ENCODE results near the gene MALAT1. TPM values are rescaled to one million over a fixed set of nuclear protein-coding genes. Genes with fewer than 3 reads are reported as not detected.

The MALAT1 gene
- total and polyA plus RNA-seq, 2 donors, result 141 to 27,753 TPM

GRCh38 chr11:65552388-65552951 lies 53.6 kb downstream of the MALAT1 start:
- no peak for DNase-seq (ENCODE audit: extremely low spot score)
- no peak overlapping the region for H3K4me3 ChIP-seq (ENCODE audit: low read depth, low read length)
- 84% methylated on average over 9 of the region's 9 CpGs for WGBS
- no peak overlapping the region for H3K27ac ChIP-seq (ENCODE audit: low read depth)
- H3K4me1 ChIP-seq (ENCODE audit: insufficient read depth), result peaks cover 2% of the 10 kb centered on the region
- H3K36me3 ChIP-seq (ENCODE audit: insufficient read depth), result no peaks in the 10 kb centered on the region

DNA sequence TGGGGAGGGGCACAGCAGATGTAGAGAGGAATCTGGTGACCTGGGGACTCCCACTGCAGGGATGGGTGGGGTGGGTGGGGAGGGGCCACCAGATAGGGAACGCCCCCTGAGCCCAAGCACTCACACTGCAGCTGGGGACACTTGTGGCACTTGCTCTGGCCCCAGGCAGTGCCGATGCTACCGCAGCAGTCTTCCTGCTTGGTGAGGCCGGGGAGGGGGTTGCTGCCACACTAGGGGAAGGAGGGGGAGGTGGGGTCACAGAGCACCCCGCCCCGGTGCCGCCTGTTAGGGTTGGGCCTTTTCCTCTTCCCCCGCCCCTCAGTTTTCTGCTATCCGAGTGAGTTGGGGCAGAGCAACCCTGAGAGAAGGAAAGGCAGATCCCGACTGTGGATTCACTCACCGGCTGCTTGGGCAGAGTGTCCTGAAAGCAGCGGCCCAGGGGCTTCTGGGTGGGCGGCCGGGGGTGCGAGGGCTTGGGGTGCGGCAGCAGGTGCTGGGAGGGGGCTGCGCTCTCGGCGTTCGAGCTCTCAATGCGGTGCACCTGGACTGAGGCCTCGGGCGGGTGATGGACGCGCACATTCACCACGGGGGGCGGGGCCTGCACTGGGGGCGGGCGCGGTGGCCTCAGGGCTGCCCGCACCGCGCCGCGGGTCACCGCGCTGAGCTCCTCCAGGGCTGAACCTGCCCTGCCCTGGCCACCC lies 54.6 kb downstream of the MALAT1 start:
- no peak for DNase-seq (ENCODE audit: extremely low spot score)

DNA sequence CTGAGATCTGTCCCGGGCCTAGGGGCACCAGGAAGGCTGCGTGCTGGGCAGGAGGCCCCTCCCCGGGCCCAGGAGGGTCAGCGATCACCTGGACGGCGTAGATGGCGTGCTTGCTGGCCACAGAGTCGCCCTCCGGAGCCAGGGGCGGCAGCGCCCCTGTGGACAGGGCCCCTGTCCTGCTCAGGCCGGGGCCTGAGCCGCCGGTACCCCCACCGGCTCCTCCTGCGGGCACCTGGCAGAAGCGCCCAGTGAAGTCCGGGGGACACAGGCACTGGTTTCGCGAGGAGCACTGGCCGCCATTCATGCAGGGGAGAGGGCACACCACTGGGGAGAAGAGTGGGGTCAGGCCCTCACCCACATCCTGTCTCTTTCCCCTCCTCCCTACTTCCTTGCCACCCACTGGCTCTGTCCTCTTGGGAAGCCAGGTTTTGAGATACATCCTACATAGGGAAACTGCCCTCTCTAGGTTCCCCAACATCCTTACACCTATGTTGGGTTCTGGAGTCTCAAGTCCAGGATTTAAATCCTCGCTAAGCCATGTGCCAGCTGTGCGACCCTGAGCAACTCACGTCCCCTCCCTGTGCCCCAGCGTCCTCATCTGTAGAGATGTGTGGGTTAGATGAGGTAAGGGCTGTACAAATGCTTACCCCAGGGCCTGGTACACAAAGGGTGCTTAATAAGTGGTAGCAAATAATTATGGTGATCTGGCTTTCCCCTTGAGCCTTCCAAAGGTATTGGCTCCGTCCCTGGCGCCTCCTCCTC lies 55.4 kb downstream of the MALAT1 start:
- H3K27ac ChIP-seq (ENCODE audit: low read depth), result no peak overlapping the region
- DNase-seq (ENCODE audit: extremely low spot score), result no peak
- 83% methylated on average over 27 of the region's 27 CpGs for WGBS
- no peak overlapping the region for H3K4me3 ChIP-seq (ENCODE audit: low read depth, low read length)
- H3K4me1 ChIP-seq (ENCODE audit: insufficient read depth), result peaks cover 2% of the 10 kb centered on the region
- no peaks in the 10 kb centered on the region for H3K36me3 ChIP-seq (ENCODE audit: insufficient read depth)

More for the DNA sequence above, 54.6 kb downstream of the MALAT1 start:
- Histone ChIP-seq H3K36me3 (ENCODE audit: insufficient read depth) (no peaks in the 10 kb centered on the region), H3K27ac (ENCODE audit: low read depth) (no peak overlapping the region), H3K4me3 (ENCODE audit: low read depth, low read length) (no peak overlapping the region), H3K4me1 (ENCODE audit: insufficient read depth) (peaks cover 2% of the 10 kb centered on the region)
- WGBS, result 65% methylated on average over 37 of the region's 37 CpGs

GRCh38 chr11:65554842-65555430 lies 56.1 kb downstream of the MALAT1 start:
- H3K27ac ChIP-seq (ENCODE audit: low read depth), result no peak overlapping the region
- no peak overlapping the region for H3K4me3 ChIP-seq (ENCODE audit: low read depth, low read length)
- H3K4me1 ChIP-seq (ENCODE audit: insufficient read depth), result peaks cover 2% of the 10 kb centered on the region
- DNase-seq (ENCODE audit: extremely low spot score), result no peak
- no peaks in the 10 kb centered on the region for H3K36me3 ChIP-seq (ENCODE audit: insufficient read depth)
- WGBS, result 89% methylated on average over 4 of the region's 4 CpGs

- WGBS, result 46% methylated on average over 6 of the region's 6 CpGs
- DNase-seq (ENCODE audit: extremely low spot score), result no peak
- no peak overlapping the region for H3K4me3 ChIP-seq (ENCODE audit: low read depth, low read length)
- no peak overlapping the region for H3K27ac ChIP-seq (ENCODE audit: low read depth)
- H3K4me1 ChIP-seq (ENCODE audit: insufficient read depth), result peaks cover 2% of the 10 kb centered on the region
- no peaks in the 10 kb centered on the region for H3K36me3 ChIP-seq (ENCODE audit: insufficient read depth)
Observed at GRCh38 chr11:65555693-65556231, 56.9 kb downstream of the MALAT1 start.

Small RNA genes lying within 50 kb of the gene (small RNA-seq; reads per million reads assigned to genes)
- not detected for gene RF01684

Other genes with a start within 250 kb of the MALAT1 start
- 10.3 TPM for gene POLA2, start 237.1 kb upstream of the MALAT1 start, total RNA-seq
- 10.7 TPM for gene POLA2, start 237.1 kb upstream of the MALAT1 start, polyA plus RNA-seq
- gene CDC42EP2, start 184.2 kb upstream of the MALAT1 start, total RNA-seq, result 17.6 TPM
- gene CDC42EP2, start 184.2 kb upstream of the MALAT1 start, polyA plus RNA-seq, result 30.1 TPM
- gene DPF2, start 165.2 kb upstream of the MALAT1 start, total RNA-seq, result 29.3 TPM
- gene DPF2, start 165.2 kb upstream of the MALAT1 start, polyA plus RNA-seq, result 55.2 TPM
- gene TIGD3, start 144.3 kb upstream of the MALAT1 start, total RNA-seq, result 0.11 TPM
- 0.16 TPM for gene TIGD3, start 144.3 kb upstream of the MALAT1 start, polyA plus RNA-seq
- 5.0 TPM for gene SLC25A45, start 116.4 kb upstream of the MALAT1 start, total RNA-seq
- gene SLC25A45, start 116.4 kb upstream of the MALAT1 start, polyA plus RNA-seq, result 4.3 TPM
- gene FRMD8, start 112.4 kb upstream of the MALAT1 start, total RNA-seq, result 17.3 TPM
- 26.3 TPM for gene FRMD8, start 112.4 kb upstream of the MALAT1 start, polyA plus RNA-seq
- 104 TPM for gene NEAT1, start 76.2 kb upstream of the MALAT1 start, total RNA-seq
- gene NEAT1, start 76.2 kb upstream of the MALAT1 start, polyA plus RNA-seq, result 450 TPM
- 43.4 TPM for gene SCYL1, start 26.0 kb downstream of the MALAT1 start, total RNA-seq
- gene SCYL1, start 26.0 kb downstream of the MALAT1 start, polyA plus RNA-seq, result 82.0 TPM
- gene LTBP3, start 59.3 kb downstream of the MALAT1 start, total RNA-seq, result 58.5 TPM
- gene LTBP3, start 59.3 kb downstream of the MALAT1 start, polyA plus RNA-seq, result 145 TPM
- 14.6 TPM for gene ZNRD2, start 71.4 kb downstream of the MALAT1 start, total RNA-seq
- gene ZNRD2, start 71.4 kb downstream of the MALAT1 start, polyA plus RNA-seq, result 94.9 TPM
- 10.9 TPM for gene FAM89B, start 73.5 kb downstream of the MALAT1 start, total RNA-seq
- 82.7 TPM for gene FAM89B, start 73.5 kb downstream of the MALAT1 start, polyA plus RNA-seq
- 45.9 TPM for gene EHBP1L1, start 77.0 kb downstream of the MALAT1 start, total RNA-seq
- 178 TPM for gene EHBP1L1, start 77.0 kb downstream of the MALAT1 start, polyA plus RNA-seq
- gene KCNK7, start 96.8 kb downstream of the MALAT1 start, total RNA-seq, result 0.63 TPM
- gene KCNK7, start 96.8 kb downstream of the MALAT1 start, polyA plus RNA-seq, result 1.2 TPM
- 20.6 TPM for gene MAP3K11, start 115.2 kb downstream of the MALAT1 start, total RNA-seq
- 39.7 TPM for gene MAP3K11, start 115.2 kb downstream of the MALAT1 start, polyA plus RNA-seq
- 8.3 TPM for gene PCNX3, start 116.7 kb downstream of the MALAT1 start, total RNA-seq
- gene PCNX3, start 116.7 kb downstream of the MALAT1 start, polyA plus RNA-seq, result 25.3 TPM
- 16.0 TPM for gene SIPA1, start 139.1 kb downstream of the MALAT1 start, total RNA-seq
- gene SIPA1, start 139.1 kb downstream of the MALAT1 start, polyA plus RNA-seq, result 54.0 TPM
- gene RELA, start 163.9 kb downstream of the MALAT1 start, total RNA-seq, result 18.5 TPM
- gene RELA, start 163.9 kb downstream of the MALAT1 start, polyA plus RNA-seq, result 80.8 TPM
- gene KAT5, start 213.2 kb downstream of the MALAT1 start, total RNA-seq, result 28.4 TPM
- gene KAT5, start 213.2 kb downstream of the MALAT1 start, polyA plus RNA-seq, result 95.6 TPM
- 11.9 TPM for gene RNASEH2C, start 221.8 kb downstream of the MALAT1 start, total RNA-seq
- gene RNASEH2C, start 221.8 kb downstream of the MALAT1 start, polyA plus RNA-seq, result 102 TPM